ENCODE data around the gene LHX8. TPM values are rescaled to one million over a fixed set of nuclear protein-coding genes. Genes with fewer than 3 reads are reported as not detected.

LHX8 gene
- total RNA-seq, 1 experiment from 2014 or later, result not detected

DNA sequence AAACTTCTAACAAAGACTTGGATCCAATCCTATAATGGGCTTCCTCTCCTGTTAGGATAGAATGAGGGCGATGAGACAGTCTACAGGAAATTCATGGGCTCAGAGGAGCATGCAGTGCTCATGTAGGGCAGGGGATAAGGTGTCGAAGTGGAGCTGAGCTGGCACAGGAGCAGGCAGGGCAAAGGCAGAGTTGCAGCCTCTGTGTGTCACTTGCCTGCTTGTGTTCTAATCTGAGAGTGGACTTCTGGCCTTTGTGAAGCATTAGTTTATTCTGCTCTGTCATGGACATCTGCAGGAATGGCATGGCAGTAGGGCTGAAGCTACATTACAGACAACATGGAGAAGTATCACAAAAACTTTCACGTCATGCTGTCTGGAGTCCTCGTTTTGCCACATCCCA lies 32.6 kb downstream of the LHX8 start:
- ChIA-PET CTCF (interaction anchor here (1.0 to 1.3 kb wide), 2 partner anchors 12 to 36 kb away, joined by 4 to 7 read pairs; no protein-coding TSS in a partner anchor), POLR2A (interaction anchor here (0.6 kb wide), 1 partner anchor 11 kb away, joined by 3 read pairs; no protein-coding TSS in a partner anchor)
- no peak for DNase-seq (ENCODE audit: unreplicated experiment)
- Mint-ChIP-seq H3K9me3 (ENCODE audit: unreplicated experiment) (no peaks in the 10 kb centered on the region), H3K27me3 (ENCODE audit: insufficient read depth, unreplicated experiment) (peaks cover 12% of the 10 kb centered on the region), H3K4me3 (ENCODE audit: unreplicated experiment) (no peak overlapping the region), H3K4me1 (ENCODE audit: insufficient read depth, unreplicated experiment) (peaks cover 9% of the 10 kb centered on the region), H3K36me3 (ENCODE audit: insufficient read depth, unreplicated experiment) (no peaks in the 10 kb centered on the region), H3K27ac (ENCODE audit: low read depth, unreplicated experiment) (no peak overlapping the region)
- intact Hi-C loops (cut with micrococcal nuclease), result no loop called here
- TF ChIP-seq, protein P1, sequence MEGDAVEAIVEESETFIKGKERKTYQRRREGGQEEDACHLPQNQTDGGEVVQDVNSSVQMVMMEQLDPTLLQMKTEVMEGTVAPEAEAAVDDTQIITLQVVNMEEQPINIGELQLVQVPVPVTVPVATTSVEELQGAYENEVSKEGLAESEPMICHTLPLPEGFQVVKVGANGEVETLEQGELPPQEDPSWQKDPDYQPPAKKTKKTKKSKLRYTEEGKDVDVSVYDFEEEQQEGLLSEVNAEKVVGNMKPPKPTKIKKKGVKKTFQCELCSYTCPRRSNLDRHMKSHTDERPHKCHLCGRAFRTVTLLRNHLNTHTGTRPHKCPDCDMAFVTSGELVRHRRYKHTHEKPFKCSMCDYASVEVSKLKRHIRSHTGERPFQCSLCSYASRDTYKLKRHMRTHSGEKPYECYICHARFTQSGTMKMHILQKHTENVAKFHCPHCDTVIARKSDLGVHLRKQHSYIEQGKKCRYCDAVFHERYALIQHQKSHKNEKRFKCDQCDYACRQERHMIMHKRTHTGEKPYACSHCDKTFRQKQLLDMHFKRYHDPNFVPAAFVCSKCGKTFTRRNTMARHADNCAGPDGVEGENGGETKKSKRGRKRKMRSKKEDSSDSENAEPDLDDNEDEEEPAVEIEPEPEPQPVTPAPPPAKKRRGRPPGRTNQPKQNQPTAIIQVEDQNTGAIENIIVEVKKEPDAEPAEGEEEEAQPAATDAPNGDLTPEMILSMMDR (IDR thresholded peaks at IDR 0.05; ENCODE audit: unreplicated experiment), result no peak
- BruUV-seq (replicated peaks), result no TSS peak

DNA sequence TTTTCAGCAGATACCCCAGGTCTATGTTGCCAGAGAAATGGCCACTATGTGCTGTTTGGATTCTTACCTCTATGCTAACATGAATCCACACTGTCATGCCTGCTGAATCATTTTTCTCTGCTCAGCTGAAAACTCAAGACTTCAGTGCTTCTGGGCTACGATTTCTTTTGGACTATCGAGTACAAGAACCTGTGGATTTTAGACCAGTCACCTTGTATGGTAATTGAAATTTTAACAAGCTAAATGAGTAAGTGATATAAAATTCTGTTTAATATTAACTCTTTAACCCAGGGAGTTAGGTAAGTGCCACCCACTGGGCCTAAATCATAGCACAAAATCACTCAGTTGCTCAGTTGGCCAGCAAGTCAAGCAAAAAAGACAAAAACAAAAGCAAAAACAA lies 35.8 kb downstream of the LHX8 start:
- Mint-ChIP-seq H3K9me3 (ENCODE audit: unreplicated experiment) (no peaks in the 10 kb centered on the region), H3K27me3 (ENCODE audit: insufficient read depth, unreplicated experiment) (peaks cover 9% of the 10 kb centered on the region), H3K27ac (ENCODE audit: low read depth, unreplicated experiment) (no peak overlapping the region), H3K4me3 (ENCODE audit: unreplicated experiment) (no peak overlapping the region), H3K4me1 (ENCODE audit: insufficient read depth, unreplicated experiment) (peaks cover 9% of the 10 kb centered on the region), H3K36me3 (ENCODE audit: insufficient read depth, unreplicated experiment) (peaks cover 6% of the 10 kb centered on the region)
- ChIA-PET CTCF (interaction anchor here (0.9 to 1.3 kb wide), 3 partner anchors 33 to 394 kb away, joined by 3 read pairs; no protein-coding TSS in a partner anchor), POLR2A (no interaction called here)
- DNase-seq (ENCODE audit: unreplicated experiment), result no peak
- intact Hi-C loops (cut with micrococcal nuclease), result no loop called here
- TF ChIP-seq, protein P1 (IDR thresholded peaks at IDR 0.05; ENCODE audit: unreplicated experiment), result no peak
- BruUV-seq (replicated peaks), result no TSS peak

DNA sequence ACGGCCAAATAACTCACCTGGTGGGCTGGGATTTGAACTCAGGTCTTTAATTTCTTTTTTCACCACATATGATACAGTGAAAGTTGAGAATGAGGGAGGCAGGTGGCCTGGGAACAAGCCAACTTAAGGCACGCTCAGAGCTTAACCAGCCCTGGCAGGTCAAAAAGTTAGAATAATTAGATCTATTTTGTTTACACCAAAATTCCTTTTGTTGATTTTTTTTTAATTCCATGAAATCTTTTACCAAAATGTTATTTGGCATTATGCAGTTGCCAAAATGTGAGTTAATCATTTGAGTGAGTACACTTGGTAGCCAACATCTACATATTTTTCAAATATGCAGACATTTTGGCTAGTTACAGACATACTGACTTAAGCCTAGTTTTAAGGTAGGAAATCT lies 36.8 kb downstream of the LHX8 start:
- ChIA-PET CTCF (interaction anchor here (0.7 to 1.3 kb wide), 3 partner anchors 14 to 395 kb away, joined by 3 to 7 read pairs (median 3); no protein-coding TSS in a partner anchor), POLR2A (interaction anchor here (0.7 kb wide), 1 partner anchor 8 kb away, joined by 3 read pairs; no protein-coding TSS in a partner anchor)
- Mint-ChIP-seq H3K36me3 (ENCODE audit: insufficient read depth, unreplicated experiment) (peaks cover 6% of the 10 kb centered on the region), H3K9me3 (ENCODE audit: unreplicated experiment) (no peaks in the 10 kb centered on the region), H3K4me3 (ENCODE audit: unreplicated experiment) (no peak overlapping the region), H3K27me3 (ENCODE audit: insufficient read depth, unreplicated experiment) (no peaks in the 10 kb centered on the region), H3K27ac (ENCODE audit: low read depth, unreplicated experiment) (no peak overlapping the region), H3K4me1 (ENCODE audit: insufficient read depth, unreplicated experiment) (peaks cover 9% of the 10 kb centered on the region)
- no peak for DNase-seq (ENCODE audit: unreplicated experiment)
- TF ChIP-seq, protein P1 (IDR thresholded peaks at IDR 0.05; ENCODE audit: unreplicated experiment), result no peak
- no TSS peak for BruUV-seq (replicated peaks)
- intact Hi-C loops (cut with micrococcal nuclease), result no loop called here

DNA sequence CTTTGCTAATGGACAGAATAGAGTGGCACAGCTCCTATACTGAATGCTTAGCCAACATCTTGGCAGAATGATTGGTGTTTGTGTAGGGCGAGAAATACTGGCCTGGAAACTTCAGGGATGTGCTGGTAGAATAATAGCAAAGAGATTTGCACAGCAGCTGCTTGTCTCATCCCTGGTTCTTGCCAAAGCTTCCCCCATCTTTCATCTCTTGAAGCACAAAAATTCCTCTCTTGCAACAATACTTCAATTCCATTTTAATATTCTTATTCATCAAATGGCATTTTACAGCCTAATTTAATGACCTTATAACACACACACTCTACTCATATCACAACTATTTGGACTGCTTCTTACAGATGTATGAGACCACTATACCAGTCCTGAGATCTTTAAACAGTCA lies 37.7 kb downstream of the LHX8 start:
- TF ChIP-seq, protein P1 (IDR thresholded peaks at IDR 0.05; ENCODE audit: unreplicated experiment), result no peak
- Mint-ChIP-seq H3K27ac (ENCODE audit: low read depth, unreplicated experiment) (no peak overlapping the region), H3K27me3 (ENCODE audit: insufficient read depth, unreplicated experiment) (no peaks in the 10 kb centered on the region), H3K36me3 (ENCODE audit: insufficient read depth, unreplicated experiment) (peaks cover 6% of the 10 kb centered on the region), H3K4me1 (ENCODE audit: insufficient read depth, unreplicated experiment) (peaks cover 9% of the 10 kb centered on the region), H3K9me3 (ENCODE audit: unreplicated experiment) (no peaks in the 10 kb centered on the region), H3K4me3 (ENCODE audit: unreplicated experiment) (no peak overlapping the region)
- intact Hi-C loops (cut with micrococcal nuclease), result no loop called here
- ChIA-PET POLR2A (no interaction called here), CTCF (interaction anchor here (1.3 kb wide), 1 partner anchor 31 kb away, joined by 4 read pairs; no protein-coding TSS in a partner anchor)
- no TSS peak for BruUV-seq (replicated peaks)
- DNase-seq (ENCODE audit: unreplicated experiment), result no peak

Measured in MCF 10A (cell line).